ENCODE measurements around the gene ALOX5.

Gene ALOX5

DNA sequence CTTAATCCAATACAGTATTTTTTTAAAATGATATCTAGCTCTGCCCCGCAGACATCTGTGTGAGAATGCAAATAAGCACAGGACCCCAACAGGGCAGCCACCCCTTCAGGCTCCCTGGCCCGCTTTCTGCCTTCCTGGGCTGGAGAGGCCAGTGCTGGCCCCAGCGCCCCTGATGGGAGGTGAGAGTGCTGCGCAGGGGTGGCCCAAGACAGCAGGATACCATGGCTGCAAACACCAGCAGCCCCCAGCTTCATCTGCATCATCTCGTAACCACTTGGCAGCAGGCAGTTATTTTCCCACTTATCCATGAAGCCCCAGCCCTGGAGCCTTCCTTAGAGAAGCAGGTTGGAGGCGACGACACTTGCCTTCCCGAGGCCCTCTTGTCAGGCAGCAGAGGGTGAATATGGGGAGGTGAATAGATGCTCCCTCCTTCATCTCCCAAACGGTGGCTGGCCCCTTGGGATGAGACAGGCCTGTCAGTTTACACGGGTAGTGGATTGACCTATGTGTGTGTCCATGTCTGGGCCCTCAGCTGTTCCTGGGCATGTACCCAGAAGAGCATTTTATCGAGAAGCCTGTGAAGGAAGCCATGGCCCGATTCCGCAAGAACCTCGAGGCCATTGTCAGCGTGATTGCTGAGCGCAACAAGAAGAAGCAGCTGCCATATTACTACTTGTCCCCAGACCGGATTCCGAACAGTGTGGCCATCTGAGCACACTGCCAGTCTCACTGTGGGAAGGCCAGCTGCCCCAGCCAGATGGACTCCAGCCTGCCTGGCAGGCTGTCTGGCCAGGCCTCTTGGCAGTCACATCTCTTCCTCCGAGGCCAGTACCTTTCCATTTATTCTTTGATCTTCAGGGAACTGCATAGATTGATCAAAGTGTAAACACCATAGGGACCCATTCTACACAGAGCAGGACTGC is 71.2 kb downstream of the ALOX5 start:
- no peak for DNase-seq

DNA sequence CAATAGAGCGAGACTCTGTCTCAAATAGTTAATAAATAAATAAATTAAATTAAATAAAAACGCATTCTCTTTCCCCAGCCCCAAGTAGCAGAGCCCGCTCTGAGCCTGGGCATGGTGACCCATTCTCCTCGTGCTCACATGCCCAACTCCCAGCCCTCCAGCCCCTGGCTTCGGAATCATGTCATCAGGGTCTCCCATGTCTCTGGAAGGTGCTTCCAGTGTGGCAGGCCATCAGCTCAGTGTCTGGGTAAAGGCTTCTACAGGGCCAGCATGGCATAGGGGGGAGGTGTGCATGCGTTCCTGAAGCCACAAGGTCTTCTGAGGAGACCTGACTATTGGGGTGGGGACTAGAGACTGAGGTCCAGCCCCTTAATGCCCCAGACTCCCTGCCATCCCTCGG is 72.8 kb downstream of the ALOX5 start:
- no peak for DNase-seq

DNA sequence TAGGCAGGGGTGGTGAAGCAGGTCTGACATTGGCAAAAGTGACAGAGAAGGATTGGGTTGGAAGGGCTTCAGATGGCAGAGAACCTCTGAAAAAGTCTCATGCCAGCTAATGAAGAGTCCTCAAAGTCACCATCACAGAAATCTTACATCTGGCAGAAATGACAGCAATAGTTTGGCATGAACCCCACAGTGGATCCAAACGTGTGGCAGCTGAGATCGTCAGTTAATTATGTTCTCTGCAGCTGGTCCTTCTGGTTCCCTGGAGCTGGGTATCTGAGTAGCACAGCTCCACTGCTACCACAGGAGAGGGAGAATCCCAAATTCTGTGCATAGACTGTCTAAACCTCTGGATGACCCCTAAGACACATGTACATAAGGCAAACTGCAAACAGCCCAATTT is 73.4 kb downstream of the ALOX5 start:
- no peak for DNase-seq

DNA sequence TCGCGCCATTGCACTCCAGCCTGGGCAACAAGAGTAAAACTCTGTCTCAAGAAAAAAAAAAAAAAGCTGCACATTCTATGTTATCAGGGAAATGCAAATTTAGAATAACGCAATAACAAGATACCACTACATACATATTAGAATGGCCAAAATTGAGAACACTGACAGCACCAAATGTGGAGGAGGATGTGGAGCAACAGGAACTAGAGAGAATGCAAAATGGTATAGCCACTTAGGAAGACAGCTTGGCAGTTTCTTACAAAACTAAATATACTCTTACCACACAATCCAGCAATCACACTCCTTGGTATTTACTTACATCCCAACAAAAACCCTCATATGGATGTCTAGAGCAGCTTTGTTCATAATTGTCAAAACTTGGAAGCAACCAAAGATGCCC is 76.8 kb downstream of the ALOX5 start:
- no peak for DNase-seq

DNA sequence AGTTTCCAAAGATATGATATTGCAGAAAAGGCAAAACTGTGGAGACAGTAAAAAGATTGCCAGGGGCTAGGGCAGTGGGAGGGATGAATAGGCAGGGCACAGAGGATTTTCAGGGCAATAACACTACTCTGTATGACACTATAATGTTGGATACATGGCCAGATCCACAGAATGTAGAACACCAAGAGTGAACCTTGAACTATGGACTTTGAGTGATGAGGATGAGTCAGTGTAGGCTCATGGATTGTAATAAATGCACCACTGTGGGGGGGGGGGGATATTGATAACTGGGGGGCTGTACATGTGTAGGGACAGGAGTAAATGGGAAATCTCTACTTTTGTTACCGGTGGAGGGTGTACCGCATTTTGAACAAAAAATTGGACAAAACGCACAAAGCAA is 77.4 kb downstream of the ALOX5 start:
- no peak for DNase-seq

DNA sequence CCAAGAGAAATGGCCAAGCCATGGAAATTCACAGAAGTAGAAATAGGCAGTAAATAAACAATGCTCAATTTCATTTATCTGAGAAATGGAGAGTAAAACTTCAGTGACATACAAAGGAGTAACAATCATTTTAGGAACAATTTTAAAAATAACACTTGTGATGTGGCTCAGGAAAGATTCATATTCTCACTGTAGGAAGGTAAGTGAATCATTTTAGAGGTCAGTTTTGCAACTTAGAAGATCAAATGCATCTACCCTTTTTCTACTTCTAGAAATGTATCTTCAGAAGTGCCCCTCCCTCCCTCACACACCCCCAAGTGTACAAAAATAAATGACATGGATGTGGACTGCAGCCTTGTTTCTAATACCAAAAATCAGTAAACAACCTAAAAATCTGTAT is 78.3 kb downstream of the ALOX5 start:
- no peak for DNase-seq

DNA sequence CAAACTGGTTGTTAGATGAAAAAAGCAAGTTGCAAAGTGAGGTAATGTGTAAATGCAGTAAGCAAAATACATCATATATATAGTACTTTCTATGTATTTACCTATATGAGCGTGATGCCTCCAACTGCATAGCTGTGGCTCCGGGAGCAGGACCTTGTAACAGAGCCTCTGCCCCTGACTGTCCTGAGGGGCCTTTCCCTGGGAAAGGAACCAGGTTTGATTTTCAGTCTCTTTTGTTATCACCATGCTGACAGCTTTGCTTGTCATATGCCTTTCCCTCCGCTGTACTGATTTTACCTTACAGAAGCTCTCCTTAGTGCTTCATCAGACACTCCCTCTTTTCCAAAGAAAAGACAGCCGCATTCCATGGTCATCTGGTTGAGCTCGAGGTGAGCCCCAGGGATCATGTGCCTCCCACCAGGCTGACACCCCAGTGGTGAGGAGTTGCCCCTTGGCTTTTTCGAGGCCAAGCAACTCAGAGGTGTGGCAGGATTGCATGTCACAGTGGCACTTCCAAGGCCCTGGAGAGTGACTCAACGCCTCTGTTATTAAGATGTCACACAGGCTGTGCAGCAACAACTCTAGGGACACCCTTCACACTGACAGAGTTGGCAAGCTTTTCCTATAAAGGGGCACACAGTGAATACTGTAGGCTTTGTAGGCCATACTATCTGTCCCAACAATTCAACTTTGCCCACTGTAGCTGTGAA is 78.9 kb downstream of the ALOX5 start:
- DNase-seq = no peak

DNA sequence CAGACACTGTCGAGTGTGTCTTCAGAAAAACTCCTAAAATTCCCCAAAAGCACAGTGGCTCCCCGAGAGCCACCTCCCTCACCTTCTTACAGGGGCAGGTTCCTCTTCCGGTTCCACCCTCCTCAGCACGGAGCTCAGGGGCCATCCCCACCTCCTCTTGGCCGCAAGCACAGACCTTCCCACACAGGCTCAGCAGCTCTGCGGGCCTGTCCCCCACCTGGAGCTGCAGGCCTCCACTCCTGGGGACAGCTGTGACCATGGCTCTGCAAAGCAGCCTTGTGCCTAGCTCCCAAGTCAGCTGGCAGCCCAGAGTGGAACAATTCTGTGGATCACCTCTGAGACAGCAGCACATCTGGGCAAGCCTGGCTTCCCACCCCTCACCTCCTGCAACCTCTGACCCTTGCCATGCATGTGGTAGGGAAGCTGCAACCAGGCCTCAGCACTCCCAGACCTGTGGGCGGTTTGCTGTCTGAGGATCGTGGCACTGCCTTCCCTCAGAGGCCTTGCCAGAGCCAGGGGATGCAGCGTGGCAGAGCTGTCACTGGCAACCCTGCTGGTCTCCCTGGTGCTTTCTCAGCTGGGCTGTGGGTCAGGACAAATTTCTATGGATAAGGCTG is 79.7 kb downstream of the ALOX5 start:
- DNase-seq = no peak

DNA sequence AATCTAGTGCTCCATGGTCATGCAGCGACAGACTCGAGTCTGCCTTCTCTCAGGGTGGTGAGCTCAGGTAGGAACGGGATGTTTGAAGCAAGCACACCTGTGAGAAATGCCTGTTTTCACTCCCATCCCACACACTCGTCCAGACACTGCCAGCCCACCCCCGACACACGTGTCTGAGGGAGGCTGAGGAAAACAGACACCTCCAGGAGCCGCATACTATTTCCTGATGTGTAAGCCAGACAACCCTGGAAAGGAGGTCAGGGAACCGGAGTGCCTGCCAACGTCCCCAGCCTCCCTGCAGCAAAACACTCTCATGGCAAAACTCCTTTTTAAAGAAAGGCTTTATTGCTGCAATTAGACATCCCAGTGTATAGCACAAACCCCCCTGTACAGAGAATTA is 80.2 kb downstream of the ALOX5 start:
- DNase-seq = no peak

DNA sequence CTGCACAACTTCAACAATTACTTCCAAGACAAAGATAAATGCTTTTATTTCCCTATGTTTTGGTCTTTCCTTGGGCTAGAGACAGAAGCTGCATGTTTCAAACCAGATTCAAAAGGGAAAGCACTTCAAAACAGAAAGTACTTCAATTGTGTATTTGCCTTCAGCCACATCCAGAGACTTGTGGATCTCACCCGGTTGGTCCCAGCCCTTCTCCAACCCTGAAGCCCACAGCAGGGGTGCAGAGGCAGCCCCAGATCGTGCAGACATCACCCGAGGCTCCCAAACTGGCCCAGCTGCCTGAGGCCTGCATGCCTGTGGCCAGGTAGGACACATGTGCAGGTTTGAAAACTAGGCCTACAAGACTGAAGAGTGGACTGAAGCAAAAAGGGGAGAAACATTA is 80.8 kb downstream of the ALOX5 start:
- DNase-seq = peak; percentile 8

DNA sequence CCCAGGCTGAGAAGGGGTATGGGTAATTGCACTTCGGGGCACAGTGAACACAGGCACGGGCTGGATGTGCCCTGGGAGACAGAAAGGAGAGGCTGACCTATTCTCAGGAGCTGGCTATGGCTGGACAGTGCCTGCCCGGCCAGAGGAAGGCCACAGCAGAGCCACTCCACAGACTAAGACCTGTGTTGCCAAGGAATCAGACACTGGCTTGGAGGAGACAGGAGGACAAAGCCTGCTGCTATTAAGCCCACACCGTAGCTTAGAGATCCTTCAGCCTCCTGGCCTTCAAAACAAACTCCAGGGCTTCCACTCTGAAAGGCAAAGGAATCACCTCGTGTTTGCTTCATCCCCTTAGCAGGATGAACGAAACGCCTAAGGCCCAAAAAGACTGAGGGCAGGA is 82.2 kb downstream of the ALOX5 start:
- no peak for DNase-seq

DNA sequence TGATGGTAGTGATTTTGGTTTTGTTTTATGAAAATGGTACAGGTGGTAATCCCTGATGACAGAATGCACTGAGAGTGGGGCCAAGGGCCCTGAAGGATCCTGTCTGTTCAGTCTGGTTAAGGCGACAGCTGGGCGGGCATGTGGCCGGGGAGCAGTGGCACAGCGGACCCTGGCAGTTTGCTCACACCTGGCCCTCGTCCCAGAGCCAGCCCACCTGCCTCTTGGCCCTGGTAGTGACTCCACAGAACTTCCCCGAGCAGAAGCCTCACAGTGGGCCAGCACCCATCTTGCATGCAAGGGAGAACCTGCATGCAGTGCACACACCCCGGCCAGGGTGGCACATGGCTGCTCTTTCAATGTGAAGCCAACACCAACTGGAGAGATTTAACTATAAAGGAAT is 82.8 kb downstream of the ALOX5 start:
- no peak for DNase-seq

DNA sequence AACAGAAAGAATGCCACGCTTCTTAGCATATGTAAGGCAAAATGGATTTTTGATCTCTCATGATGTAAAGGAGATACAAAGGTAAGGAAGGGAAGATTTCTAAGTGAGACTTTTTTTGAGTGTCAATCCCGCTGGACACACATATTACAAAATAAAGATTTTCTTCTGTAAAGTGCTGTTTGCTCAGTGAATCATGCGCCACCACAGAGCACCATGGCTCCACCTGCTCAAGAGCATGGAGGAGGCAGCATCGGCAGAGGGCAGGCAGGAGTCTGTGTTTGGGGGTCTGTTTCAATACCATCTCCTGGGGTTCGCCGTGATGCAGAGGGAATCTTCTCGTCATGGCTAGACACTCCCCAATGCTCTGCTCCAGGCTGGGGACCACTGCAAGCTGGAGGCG is 83.5 kb downstream of the ALOX5 start:
- DNase-seq = no peak

DNA sequence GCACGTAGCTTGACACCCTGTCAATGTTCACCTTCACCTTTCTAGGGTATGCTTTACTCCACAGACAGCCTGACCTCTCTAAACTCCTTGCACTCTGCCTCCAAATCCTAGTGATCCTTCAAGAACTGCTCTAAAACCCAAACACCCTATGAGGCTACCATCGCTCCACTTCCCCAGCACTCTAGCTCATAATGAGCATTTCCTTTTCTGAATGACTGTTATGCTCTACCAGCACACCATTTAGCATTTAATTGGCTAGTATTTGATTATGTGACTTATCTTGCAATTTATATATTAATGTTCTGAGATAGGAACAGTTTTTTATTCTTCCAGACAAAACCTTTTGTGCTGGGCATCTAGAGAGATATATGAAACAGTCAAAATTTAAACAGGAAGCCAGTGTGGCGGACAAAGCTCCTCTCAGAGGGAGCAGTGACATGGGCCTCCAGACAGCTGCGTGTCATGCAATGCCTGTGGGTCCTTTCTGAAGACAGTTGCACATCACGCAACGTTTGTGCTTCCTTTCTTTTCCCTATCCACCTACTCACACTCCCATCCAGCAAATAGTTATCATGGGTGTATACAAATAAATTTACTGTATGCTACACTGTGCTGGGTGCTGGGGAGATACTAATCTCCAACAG is 86.3 kb downstream of the ALOX5 start:
- no peak for DNase-seq

DNA sequence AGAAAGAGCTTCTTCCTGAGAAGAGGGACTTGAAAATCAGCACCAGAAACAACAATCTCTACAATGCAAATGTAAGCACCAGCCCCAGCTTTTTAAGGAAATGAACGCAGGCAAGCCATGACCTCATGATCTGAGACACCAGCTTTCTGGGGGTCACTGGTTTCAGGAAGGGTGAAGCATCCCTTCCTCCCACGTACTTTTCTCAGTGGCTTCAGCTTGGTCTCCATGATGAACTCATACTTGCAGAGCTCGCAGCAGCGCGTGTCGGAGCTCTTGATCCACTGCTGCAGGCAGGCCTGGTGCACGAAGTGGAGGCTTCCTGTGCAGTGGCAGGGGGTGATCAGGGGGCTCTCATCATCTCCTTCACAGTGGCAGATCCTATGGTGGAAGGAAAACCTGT is 87.0 kb downstream of the ALOX5 start:
- no peak for DNase-seq

DNA sequence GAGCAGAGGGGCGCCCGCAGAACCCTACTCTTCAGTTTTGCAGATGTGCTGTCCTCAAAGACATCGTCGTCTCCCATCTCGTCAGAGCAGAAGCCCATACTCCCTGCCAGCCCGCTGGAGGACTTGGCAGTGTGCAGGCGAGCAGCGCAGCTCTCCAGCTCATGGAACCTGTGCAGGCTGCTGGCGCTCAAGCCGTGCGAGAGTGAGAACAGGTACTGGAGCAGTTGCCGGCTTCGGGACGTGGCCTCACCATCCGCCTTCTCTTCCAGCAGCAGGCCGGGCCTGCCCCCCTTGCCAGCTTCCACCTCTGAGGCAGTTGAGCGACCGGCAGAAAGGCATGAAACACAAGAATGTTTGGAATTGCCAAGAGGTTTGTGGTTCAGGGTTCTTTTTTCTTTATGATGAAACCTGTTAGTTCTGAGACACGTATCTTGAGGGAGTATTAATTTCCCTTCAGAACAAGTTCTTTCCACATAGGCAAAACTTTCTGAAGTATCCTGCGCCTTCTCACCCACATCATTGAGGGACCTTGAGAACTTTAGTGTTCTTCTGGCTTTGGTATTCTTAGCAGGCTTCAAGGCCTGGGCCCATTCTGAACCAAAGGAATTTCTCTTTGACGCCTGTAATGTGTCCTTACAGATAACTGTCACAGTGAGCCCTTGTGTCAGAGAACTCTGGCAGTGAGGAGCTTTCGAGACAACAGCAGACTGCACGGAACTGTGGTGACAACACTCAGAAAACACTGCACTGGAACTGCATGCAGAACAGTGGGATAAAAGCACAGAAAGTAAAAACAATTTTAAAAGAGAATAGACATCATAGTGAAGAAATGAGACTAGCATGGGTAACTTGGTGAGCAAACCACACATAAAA is 89.5 kb downstream of the ALOX5 start:
- DNase-seq = no peak

DNA sequence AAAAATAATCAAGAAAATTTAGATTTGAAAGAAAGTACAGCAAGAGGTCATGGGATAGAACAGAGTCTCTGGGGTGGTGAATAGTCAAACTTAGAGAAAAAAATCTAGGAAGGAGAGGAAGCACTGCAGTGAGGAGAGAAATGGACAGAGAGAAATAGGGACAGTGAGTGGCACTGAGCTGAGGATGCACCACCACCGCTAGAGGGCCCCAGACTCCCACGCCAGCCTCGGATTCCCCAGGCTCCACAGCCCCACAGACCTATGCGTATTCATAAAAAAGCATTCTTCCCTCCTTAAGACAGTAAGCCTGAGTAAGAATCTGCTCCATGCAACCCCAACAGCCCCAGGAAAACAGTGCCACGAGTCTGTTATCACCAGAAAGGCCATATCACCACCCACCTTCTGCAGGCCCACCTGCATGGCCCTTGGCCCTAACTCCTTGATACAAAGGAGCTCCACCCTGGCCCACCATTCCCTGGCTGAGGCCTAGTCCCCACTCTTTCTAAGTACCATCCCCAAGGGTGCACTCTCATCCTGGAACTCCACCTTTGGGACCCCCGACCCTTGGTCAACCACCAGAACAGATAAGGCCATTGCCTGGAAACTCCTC is 91.0 kb downstream of the ALOX5 start:
- DNase-seq = peak; percentile 87

DNA sequence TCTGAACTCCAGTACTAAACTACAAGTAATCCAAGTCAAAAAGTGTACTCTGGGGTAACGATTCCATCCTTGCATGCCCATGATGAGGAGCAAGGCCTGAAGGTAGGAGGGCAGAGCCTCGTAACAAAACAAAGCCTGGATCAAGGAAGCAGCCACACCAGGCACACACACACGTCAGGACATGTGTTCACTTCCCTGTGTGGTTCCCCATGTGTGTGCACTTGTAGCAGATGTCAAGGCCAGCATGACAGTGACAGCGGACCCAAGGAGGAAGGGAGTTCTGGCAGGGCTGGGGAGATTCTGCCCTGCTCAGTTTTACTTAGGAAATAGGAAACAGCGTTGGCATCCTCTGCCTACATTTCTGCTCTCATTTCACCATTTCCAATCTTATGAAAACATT is 92.8 kb downstream of the ALOX5 start:
- DNase-seq = no peak

DNA sequence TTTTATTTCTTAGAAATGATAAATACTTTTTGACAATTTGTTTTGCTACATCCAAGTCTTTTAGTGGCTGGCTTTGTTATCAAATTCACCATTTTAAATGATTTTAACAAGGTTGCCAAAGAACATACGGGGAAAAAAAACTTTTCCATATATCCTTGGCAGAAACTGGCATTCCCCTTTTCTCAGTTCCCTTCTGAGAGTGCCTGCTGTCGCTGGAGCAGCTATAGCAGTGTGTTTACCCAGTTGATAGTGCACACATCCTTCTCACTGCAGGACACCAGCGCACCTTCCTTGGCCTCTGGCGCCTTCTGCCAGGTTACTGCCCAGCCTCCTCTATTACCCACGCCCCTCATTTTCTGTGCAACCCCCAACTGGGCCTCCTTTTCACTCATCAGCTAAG is 94.1 kb downstream of the ALOX5 start:
- no peak for DNase-seq

DNA sequence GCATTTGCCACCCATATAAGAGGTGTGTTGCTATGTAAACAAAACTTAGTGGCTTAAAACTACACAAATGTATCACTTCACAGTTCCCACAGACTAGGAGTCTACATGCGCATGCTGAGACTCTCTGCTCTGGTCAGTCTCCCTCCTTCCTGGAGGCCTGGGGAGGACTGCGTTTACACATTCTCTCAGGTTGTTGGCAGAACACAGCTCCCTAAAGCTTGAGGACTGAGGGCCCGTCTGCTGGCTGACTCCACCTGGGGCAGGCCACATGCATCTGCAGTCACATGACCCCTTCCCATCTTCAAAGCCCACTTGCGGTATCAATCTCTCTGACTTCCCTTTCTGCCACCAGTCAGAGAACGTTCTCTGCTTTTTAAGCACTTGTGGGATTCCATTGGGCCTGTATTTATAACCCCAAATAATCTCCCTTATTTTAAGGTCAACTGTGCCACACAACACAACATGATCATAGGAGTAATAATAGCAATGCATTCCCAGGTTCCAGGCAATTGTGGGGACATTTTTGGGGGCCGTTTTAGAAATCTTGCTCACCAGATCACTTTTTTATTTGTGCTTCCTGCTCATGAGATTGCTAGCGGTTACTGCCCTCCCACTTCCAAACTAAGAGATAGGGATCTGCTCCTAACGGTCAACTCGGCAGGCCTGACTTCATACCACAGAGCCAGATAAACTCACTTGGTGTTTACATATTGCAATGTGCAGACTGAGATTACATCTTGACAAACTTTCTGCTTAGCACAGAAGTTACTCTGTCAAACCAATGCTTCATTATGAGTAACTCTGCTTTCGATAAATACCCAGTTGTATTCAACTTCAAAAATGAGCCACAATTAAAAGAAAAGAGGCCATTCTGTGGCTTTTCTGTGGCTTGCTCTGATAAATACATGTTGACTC is 96.3 kb downstream of the ALOX5 start:
- DNase-seq = peak; percentile 98

DNA sequence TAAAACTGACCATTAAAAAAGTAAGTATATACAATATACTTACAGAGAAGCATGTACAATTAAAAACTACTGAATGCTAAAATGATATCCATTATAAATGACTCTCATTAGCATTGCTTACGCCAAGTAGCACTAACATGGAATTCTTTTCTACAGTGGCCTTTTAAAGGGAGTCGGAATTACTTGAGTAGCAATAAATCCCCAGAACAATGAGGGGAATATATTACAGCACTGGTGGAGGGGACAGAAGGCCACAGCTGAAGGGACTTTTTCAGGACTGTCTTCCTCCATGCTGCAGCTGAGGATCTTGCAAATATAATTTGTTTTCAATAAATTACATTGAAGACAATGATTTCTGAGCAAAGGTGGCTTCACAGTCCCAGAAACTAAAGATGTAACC is 97.0 kb downstream of the ALOX5 start:
- DNase-seq = no peak

All from OCI-M1 (cell line).